AG04450 (cell line): ENCODE measurements around the gene SLC26A11. TPM values are rescaled to one million over a fixed set of nuclear protein-coding genes. Genes with fewer than 3 reads are reported as not detected.
"Not testable (repeated sequence)": the region's sequence is repeated elsewhere in the genome, so short reads cannot be mapped to it uniquely, and the experiment has no call there.

ENCODE experiments used
- CTCF ChIA-PET: fragments of 300-600, 350-600 bp; formaldehyde crosslinking; extraction: SDS; loops from one replicate; lab custom pipeline; 2022; ENCODE audit warnings: antibody characterized with exemption, inconsistent platforms; lab: Charles Lee
- POLR2A ChIA-PET: fragments of 350-600 bp; formaldehyde crosslinking; extraction: SDS; loops from one replicate; lab custom pipeline; 2021; ENCODE audit warnings: antibody characterized with exemption, inconsistent platforms; lab: Yijun Ruan, JAX
- DNase-seq: peaks from one replicate; pipeline ENCODE4 v3.0.0-alpha.2; 2011; ENCODE audit warnings: low read depth, low spot score
- H3K27ac ChIP-seq: one replicate; pipeline ENCODE4 v1.5.1; 2012; ENCODE audit warnings: low read depth, low read length, control low read depth
- H3K27me3 ChIP-seq: one replicate; pipeline ENCODE4 v1.6.0; 2012; ENCODE audit warnings: low read length; ENCODE audit not compliant: control insufficient read depth, insufficient read depth
- H3K4me3 ChIP-seq: 2 replicates; pipeline ENCODE4 v1.5.1; 2011; ENCODE audit warnings: mild to moderate bottlenecking, low read depth, low read length, control low read depth
- H3K9me3 ChIP-seq: 2 replicates; pipeline ENCODE4 v1.5.1; 2012; ENCODE audit warnings: low read length; ENCODE audit not compliant: control insufficient read depth, insufficient read depth
- CTCF ChIP-seq: IDR thresholded peaks from 2 replicates; pipeline ENCODE4 v1.5.1; 2011; ENCODE audit warnings: low read depth, low read length, control low read depth, inconsistent platforms
- polyA plus RNA-seq: library from polyadenylated mRNA; depleted of rRNA; stranded (reverse); fragments of >200 nt; gene quantifications from 2 replicates; pipeline ENCODE4 v1.2.3, GENCODE V29; 2011

The SLC26A11 gene
- polyA plus RNA-seq, 1 experiment = 8.9 TPM

DNA sequence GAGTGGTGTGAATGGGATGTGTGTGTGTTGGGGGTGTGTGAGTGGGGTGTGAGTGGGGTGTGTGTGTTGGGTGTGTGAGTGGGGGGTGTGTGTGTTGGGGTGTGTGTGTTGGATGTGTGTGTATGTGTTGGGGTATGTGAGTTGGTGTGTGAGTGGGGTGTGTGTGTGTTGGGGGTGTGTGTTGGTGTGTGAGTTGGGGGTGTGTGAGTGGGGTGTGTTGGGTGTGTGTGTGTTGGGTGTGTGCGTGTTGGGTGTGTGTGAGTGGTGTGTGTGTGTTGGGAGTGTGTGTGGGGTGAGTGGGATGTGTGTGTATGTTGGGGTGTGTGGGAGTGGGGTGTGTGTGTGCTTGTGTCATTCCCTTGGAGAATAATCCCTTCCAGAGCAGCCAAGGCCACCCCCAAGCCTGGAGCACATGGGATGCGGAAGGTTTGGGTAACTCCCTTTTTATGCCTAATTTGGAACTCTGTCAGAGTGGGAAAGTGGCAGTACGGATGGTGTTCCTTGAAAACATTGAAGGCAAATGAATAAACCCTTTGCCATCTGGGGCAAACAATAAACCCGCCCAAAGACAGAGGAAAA, 54.7 kb downstream of the SLC26A11 start:
- Histone ChIP-seq H3K4me3 (no peak overlapping the region), H3K27me3 (no peaks in the 10 kb centered on the region), H3K27ac (no peak overlapping the region), H3K9me3 (no peaks in the 10 kb centered on the region; the same call in 1 of the 2 replicates)
- ChIA-PET POLR2A (no interaction called here), CTCF (no interaction called here)
- DNase-seq = no peak
- no peak for TF ChIP-seq CTCF

DNA sequence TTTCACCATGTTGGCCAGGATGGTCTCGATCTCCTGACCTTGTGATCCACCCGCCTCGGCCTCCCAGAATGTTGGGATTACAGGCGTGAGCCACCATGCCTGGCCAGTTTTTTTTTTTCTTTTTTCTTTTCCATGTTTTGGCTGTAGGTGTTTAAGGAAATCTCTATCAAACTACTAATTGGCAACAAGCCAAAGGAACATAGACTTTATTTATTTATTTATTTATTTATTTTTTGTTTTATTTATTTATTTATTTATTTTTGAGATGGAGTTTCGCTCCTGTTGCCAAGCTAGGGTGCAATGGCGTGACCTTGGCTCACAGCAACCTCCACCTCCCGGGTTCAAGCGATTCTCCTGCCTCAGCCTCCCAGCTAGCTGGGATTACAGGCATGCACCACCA, 55.6 kb downstream of the SLC26A11 start:
- DNase-seq, POLR2A ChIA-PET, H3K27ac ChIP-seq, H3K27me3 ChIP-seq, H3K4me3 ChIP-seq, CTCF ChIA-PET, H3K9me3 ChIP-seq: not testable (repeated sequence)

DNA sequence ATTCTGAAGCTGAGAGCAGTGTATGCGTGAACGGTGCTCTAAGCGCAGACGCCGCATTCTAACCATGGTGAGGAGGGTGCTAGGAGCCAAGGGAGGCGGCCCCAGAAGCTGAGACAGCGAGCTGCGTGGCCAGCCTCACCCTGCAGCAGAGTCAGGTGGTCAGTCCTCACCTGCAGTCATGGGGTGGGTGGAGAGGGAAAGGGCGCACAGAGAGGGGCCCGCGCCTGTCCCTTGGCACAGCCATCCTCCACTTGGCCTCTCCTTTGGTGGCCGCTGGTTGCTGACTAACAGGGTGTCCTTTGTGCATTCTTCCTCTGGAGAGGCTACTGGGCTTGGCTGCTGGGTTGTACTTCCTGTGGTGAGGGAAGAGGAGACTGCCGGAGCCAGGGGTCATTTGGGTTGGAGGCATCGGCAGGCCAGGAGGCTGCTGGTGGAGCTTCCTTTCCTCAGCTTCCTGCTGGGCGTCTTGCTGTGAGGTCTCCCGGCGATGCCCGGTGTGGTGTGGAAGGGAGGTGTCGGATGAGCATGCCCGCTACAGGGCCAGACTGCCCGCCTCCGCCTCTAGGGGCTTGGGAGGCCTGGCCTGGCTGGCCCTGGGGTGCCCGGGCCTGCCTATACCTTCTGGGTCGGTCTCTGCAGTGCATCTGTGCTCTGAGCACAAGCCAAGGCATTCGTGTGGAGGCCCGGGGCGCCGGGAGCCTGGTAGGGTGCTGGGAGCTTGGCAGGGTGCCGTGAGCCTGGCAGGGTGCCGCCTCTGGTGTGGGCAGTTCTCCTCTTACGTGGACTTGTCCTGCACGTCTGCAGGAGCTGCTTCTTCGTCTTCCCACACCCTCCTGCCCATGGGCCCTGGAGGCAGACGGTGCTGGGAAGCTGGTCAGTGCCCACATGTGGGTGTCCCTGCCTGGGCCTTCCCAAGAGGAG, 57.8 kb downstream of the SLC26A11 start:
- TF ChIP-seq CTCF = no peak
- no peak for DNase-seq
- ChIA-PET POLR2A (no interaction called here), CTCF (interaction anchor here (1.1 kb wide), 1 partner anchor 176 kb away, joined by 5 read pairs; the partner anchor contains the start of gene GAA)
- no peaks in the 10 kb centered on the region for H3K27me3 ChIP-seq
- H3K4me3 ChIP-seq = no peak overlapping the region
- H3K9me3 ChIP-seq = no peaks in the 10 kb centered on the region; the same call in 1 of the 2 replicates
- H3K27ac ChIP-seq = no peak overlapping the region

DNA sequence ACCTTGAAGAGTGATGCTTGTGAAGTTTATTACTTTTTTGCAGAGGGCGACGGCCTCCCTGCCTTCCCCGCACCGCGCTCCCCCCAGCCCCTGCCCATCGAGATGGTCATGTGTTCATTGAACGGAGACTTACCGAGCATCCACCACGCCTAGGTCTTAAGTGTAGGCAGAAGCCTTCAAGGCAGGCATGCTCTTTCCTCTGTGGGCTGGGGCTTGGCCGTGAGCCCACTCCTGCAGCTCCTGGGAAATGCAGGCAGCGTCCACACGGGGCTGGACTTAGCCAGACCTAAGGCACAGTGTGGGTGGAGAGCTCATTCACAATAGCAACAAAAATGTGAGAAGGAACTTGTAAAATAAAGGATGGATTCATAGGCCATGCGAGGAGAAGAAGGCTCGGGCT, 59.7 kb downstream of the SLC26A11 start:
- CTCF ChIA-PET = interaction anchor here (0.6 to 1.6 kb wide), 3 partner anchors 197 to 272 kb away, joined by 4 to 5 read pairs (median 4); no protein-coding TSS in a partner anchor
- Histone ChIP-seq H3K27me3 (no peaks in the 10 kb centered on the region), H3K9me3 (no peaks in the 10 kb centered on the region; the same call in 1 of the 2 replicates), H3K4me3 (no peak overlapping the region), H3K27ac (peak overlapping the region; percentile 21)
- POLR2A ChIA-PET = interaction anchor here (0.7 to 1.3 kb wide), 3 partner anchors 13 to 198 kb away, joined by 3 read pairs; no protein-coding TSS in a partner anchor
- DNase-seq = peak; percentile 88
- TF ChIP-seq CTCF = 0 out of 2 replicates have a peak, but pooled peaks have one; percentile 11

DNA sequence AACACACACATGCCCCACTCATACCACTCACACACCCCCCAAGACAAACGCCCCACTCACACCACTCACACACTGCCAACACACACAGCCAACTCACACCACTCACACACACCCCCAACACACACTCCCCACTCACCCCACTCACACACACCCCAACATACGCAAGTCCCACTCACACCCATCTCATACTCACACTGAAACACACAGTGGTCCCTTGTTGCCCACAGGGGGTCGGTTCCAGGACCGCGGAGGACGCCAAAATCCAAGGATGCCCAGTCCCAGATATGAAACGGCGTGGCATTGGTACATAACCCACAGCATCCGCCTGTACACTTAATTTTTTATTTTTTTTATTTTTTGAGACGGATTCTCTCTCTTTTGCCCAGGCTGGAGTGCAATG, 61.3 kb downstream of the SLC26A11 start:
- no peaks in the 10 kb centered on the region for H3K27me3 ChIP-seq
- H3K4me3 ChIP-seq = no peak overlapping the region
- TF ChIP-seq CTCF = no peak
- no peak for DNase-seq
- H3K9me3 ChIP-seq = no peaks in the 10 kb centered on the region; the same call in 1 of the 2 replicates
- CTCF ChIA-PET = interaction anchor here (0.6 kb wide), 1 partner anchor 20 kb away, joined by 3 read pairs; no protein-coding TSS in a partner anchor
- POLR2A ChIA-PET = no interaction called here
- H3K27ac ChIP-seq = no peak overlapping the region
